Colonic mucosa (tissue), 4 donors: ENCODE measurements around the gene PI4K2A. TPM values are rescaled to one million over a fixed set of nuclear protein-coding genes. Genes with fewer than 3 reads are reported as not detected.

Experiments used
- DNase-seq: peaks from one replicate; pipeline ENCODE4 v3.0.0-alpha.2; 2020
- H3K27ac ChIP-seq: fragments of 200-600 bp; one replicate; pipeline ENCODE4 v1.8.0; 2021
- H3K27me3 ChIP-seq: fragments of 200-600 bp; one replicate; pipeline ENCODE4 v1.8.0; 2021
- H3K36me3 ChIP-seq: fragments of 200-600 bp; one replicate; pipeline ENCODE4 v1.8.0; 2021
- H3K4me1 ChIP-seq: fragments of 200-600 bp; one replicate; pipeline ENCODE4 v1.8.0; 2021; ENCODE audit warnings: mild to moderate bottlenecking
- H3K4me3 ChIP-seq: fragments of 200-600 bp; one replicate; pipeline ENCODE4 v1.8.0; 2021
- H3K9ac ChIP-seq, 2 donors: one replicate each; pipeline ENCODE4 v1.7.0; 2013; ENCODE audit warnings: control low read depth in 2 of 2, low read depth in 2 of 2, low read length in 2 of 2
- H3K9me3 ChIP-seq: fragments of 200-600 bp; one replicate; pipeline ENCODE4 v1.8.0; 2021
- intact Hi-C: fragments of 100-400 bp; cut with DNase I; formaldehyde crosslinking; loops from one replicate; pipeline ENCODE4 v1.14.1; 2022
- total RNA-seq, 2 donors: library from RNA; stranded (reverse); fragmentation: NEBNext Ultra II Directional in 1 of 2; extraction: Animal tissue kit (Norgen Biotek cat#: 25700) in 1 of 2; gene quantifications; one replicate each; pipeline ENCODE4 v1.2.1, GENCODE V29; 2021
- TF ChIP-seq, protein P1 (sequence below): fragments of 200-600 bp; IDR thresholded peaks from one replicate; pipeline ENCODE4 v1.8.0; 2022; ENCODE audit warnings: antibody characterized with exemption, mild to moderate bottlenecking
- donor health status: healthy.
- donor health status: DM: no; HTN: no; CAD: no.
- donor health status: DM: no; HTN: no; CAD: no.

PI4K2A gene
- total RNA-seq, 2 donors from 2014 or later, result 10.6 to 11.0 TPM

DNA sequence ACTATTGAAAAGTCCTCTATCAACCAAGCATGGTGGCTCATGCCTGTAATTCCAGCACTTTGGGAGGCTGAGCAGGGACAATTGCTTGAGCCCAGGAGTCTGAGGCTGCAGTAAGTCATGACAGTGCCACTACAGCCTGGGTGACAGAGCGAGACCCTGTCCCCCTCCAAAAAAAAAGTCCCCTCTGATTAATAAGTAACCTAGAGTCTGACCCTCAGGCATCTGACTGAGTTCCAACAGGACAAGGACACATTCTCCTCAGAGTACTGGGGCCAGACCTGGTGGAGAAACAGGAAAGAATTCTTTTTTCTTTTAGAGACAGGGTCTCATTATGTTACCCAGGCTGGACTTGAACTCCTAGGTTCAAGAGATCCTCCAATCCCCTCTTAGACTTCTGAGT lies 17.2 kb upstream of the PI4K2A start:
- Histone ChIP-seq H3K27ac (no peak overlapping the region), H3K9me3 (no peaks in the 10 kb centered on the region), H3K36me3 (no peaks in the 10 kb centered on the region), H3K9ac (no peak overlapping the region), H3K27me3 (no peaks in the 10 kb centered on the region), H3K4me1 (no peaks in the 10 kb centered on the region), H3K4me3 (no peak overlapping the region)
- TF ChIP-seq, protein P1, sequence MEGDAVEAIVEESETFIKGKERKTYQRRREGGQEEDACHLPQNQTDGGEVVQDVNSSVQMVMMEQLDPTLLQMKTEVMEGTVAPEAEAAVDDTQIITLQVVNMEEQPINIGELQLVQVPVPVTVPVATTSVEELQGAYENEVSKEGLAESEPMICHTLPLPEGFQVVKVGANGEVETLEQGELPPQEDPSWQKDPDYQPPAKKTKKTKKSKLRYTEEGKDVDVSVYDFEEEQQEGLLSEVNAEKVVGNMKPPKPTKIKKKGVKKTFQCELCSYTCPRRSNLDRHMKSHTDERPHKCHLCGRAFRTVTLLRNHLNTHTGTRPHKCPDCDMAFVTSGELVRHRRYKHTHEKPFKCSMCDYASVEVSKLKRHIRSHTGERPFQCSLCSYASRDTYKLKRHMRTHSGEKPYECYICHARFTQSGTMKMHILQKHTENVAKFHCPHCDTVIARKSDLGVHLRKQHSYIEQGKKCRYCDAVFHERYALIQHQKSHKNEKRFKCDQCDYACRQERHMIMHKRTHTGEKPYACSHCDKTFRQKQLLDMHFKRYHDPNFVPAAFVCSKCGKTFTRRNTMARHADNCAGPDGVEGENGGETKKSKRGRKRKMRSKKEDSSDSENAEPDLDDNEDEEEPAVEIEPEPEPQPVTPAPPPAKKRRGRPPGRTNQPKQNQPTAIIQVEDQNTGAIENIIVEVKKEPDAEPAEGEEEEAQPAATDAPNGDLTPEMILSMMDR, result no peak
- DNase-seq, result no peak
- intact Hi-C loops, result no loop called here

DNA sequence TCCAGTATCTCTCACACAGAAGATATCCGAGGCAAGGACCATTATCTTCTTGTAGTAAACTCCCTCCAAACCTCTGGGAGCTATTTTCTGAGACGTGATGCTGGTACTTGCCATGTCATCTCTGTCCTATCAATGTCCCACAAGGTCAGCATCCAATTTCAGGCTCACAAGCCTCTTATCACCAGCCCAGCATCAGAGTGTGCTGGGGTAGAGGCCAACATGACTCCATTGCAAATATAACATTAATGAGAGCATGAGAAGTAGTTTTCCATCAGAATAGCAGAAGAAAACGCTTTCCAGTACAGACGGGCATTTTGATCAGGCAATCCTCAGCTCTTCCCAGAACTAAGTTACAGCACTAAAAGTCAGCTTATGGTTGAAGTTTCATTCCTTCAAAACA lies 12.7 kb upstream of the PI4K2A start:
- H3K36me3 ChIP-seq, result no peaks in the 10 kb centered on the region

GRCh38 chr10:97628228-97628627 lies 12.2 kb upstream of the PI4K2A start:
- intact Hi-C loops, result no loop called here
- Histone ChIP-seq H3K27ac (no peak overlapping the region), H3K9me3 (no peaks in the 10 kb centered on the region), H3K27me3 (no peaks in the 10 kb centered on the region), H3K4me1 (no peaks in the 10 kb centered on the region), H3K36me3 (no peaks in the 10 kb centered on the region), H3K4me3 (no peak overlapping the region), H3K9ac (no peak overlapping the region)
- DNase-seq, result no peak
- TF ChIP-seq, protein P1, result no peak

More for the DNA sequence above, 12.7 kb upstream of the PI4K2A start:
- H3K9me3 ChIP-seq, result no peaks in the 10 kb centered on the region
- H3K9ac ChIP-seq, result no peak overlapping the region
- no peak overlapping the region for H3K27ac ChIP-seq
- no peaks in the 10 kb centered on the region for H3K27me3 ChIP-seq
- intact Hi-C loops, result no loop called here
- DNase-seq, result no peak
- no peak overlapping the region for H3K4me3 ChIP-seq
- no peaks in the 10 kb centered on the region for H3K4me1 ChIP-seq
- TF ChIP-seq, protein P1, result no peak

DNA sequence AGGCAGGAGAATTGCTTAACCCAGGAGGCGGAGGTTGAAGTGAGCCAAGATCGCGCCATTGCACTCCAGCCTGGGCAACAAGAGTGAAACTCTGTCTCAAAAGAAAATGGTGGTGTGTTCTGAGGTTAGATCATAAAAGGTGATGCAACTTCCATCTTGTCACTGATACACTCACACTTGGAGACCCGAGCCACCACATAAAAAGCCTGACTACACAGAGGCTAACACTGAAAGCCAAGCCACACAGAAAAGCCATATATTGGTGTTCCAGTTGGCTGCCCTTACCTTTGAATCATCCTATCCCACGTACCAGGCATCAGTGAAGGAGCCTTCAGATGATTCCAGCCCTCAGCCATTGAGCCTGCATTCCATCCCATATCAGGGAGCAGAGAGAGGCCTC lies 11.2 kb upstream of the PI4K2A start:
- Histone ChIP-seq H3K36me3 (no peaks in the 10 kb centered on the region), H3K27ac (no peak overlapping the region), H3K4me1 (no peaks in the 10 kb centered on the region), H3K9ac (no peak overlapping the region), H3K9me3 (no peaks in the 10 kb centered on the region), H3K4me3 (no peak overlapping the region), H3K27me3 (no peaks in the 10 kb centered on the region)
- TF ChIP-seq, protein P1, result no peak
- intact Hi-C loops, result no loop called here
- DNase-seq, result no peak

DNA sequence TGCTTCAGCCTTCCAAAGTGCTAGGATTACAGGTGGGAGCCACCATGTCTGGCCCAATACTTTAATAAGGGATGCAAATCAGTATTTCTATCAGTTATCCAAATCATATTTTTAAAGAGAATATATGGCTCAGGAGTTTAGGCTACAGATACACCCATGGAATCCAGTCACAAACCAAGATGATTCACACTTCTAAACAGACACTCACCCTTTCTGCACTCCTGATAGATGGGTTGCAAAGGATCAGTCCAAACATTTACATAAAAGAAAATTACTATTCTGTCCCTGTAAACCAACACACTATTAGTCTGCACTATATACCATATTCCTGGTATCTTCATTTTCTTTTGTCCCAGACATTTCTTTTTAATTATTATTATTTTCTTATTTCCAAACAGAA lies 9.4 kb upstream of the PI4K2A start:
- intact Hi-C loops, result no loop called here
- H3K27me3 ChIP-seq, result no peaks in the 10 kb centered on the region
- TF ChIP-seq, protein P1, result no peak
- H3K9ac ChIP-seq, result no peak overlapping the region
- no peak for DNase-seq
- H3K27ac ChIP-seq, result no peak overlapping the region
- H3K9me3 ChIP-seq, result no peaks in the 10 kb centered on the region
- no peaks in the 10 kb centered on the region for H3K4me1 ChIP-seq
- H3K4me3 ChIP-seq, result no peak overlapping the region
- H3K36me3 ChIP-seq, result no peaks in the 10 kb centered on the region
